CD4-positive, CD25-positive, alpha-beta regulatory T cell (primary cell): ENCODE measurements around the gene ASB13. TPM values are rescaled to one million over a fixed set of nuclear protein-coding genes. Genes with fewer than 3 reads are reported as not detected.
"Not testable (repeated sequence)": the region's sequence is repeated elsewhere in the genome, so short reads cannot be mapped to it uniquely, and the experiment has no call there.

Experiments used
- ATAC-seq, 2 donors: fragments of 150-1000 bp; cut with Tn5 transposase; one replicate each; pipeline ENCODE4 v1.10.0; 2021; ENCODE audit warnings: low read depth in 2 of 2, moderate number of reproducible peaks in 2 of 2, moderate library complexity in 1 of 2
- DNase-seq, 3 donors: peaks; one replicate each; pipeline versions ENCODE4 v3.0.0 to v3.0.0-alpha.2; 2012 to 2022; ENCODE audit warnings: mixed read lengths in 1 of 3
- H3K27ac ChIP-seq: one replicate; pipeline ENCODE4 v1.7.0; 2013; ENCODE audit warnings: mild to moderate bottlenecking, low read length; ENCODE audit not compliant: insufficient read depth, poor library complexity, severe bottlenecking
- H3K27me3 ChIP-seq: one replicate; pipeline ENCODE4 v1.7.0; 2013; ENCODE audit warnings: low read length; ENCODE audit not compliant: control insufficient read depth, insufficient read depth
- H3K36me3 ChIP-seq: one replicate; pipeline ENCODE4 v1.7.0; 2013; ENCODE audit warnings: mild to moderate bottlenecking, low read length, moderate library complexity; ENCODE audit not compliant: control insufficient read depth, insufficient read depth
- H3K4me1 ChIP-seq: 2 replicates; pipeline ENCODE4 v1.7.0; 2013; ENCODE audit warnings: mild to moderate bottlenecking, low read length; ENCODE audit not compliant: insufficient read depth, control insufficient read depth, poor library complexity, severe bottlenecking
- H3K4me3 ChIP-seq: one replicate; pipeline ENCODE4 v1.7.0; 2013; ENCODE audit warnings: low read depth, mild to moderate bottlenecking, low read length, moderate library complexity
- H3K9me3 ChIP-seq, 2 experiments: 1 replicate in 1 of 2; 2 replicates in 1 of 2; pipeline ENCODE4 v1.7.0; 2013; ENCODE audit warnings: low read length in 2 of 2, mild to moderate bottlenecking in 1 of 2, moderate library complexity in 1 of 2; ENCODE audit not compliant: control insufficient read depth in 2 of 2
- H3K27ac Mint-ChIP-seq, 3 donors: one replicate each; pipeline ENCODE4 v1.8.0; 2020 to 2022; ENCODE audit warnings: mild to moderate bottlenecking in 3 of 3, mixed read lengths in 3 of 3, moderate library complexity in 2 of 3
- H3K27me3 Mint-ChIP-seq: one replicate; pipeline ENCODE4 v1.8.0; 2022; ENCODE audit warnings: mild to moderate bottlenecking, mixed read lengths
- H3K36me3 Mint-ChIP-seq: one replicate; pipeline ENCODE4 v1.8.0; 2020; ENCODE audit warnings: mixed read lengths
- H3K4me1 Mint-ChIP-seq, 4 donors: one replicate each; pipeline ENCODE4 v1.8.0; 2020 to 2022; ENCODE audit warnings: mixed read lengths in 4 of 4, mild to moderate bottlenecking in 1 of 4
- H3K4me3 Mint-ChIP-seq, 4 donors: one replicate each; pipeline ENCODE4 v1.8.0; 2020 to 2022; ENCODE audit warnings: mild to moderate bottlenecking in 4 of 4, mixed read lengths in 4 of 4, moderate library complexity in 3 of 4
- H3K9me3 Mint-ChIP-seq, 7 donors: one replicate each; pipeline ENCODE4 v1.8.0; 2020 to 2022; ENCODE audit warnings: mixed read lengths in 7 of 7, mild to moderate bottlenecking in 3 of 7, moderate library complexity in 2 of 7
- polyA plus RNA-seq, 4 donors: library from polyadenylated mRNA; unstranded; fragments of 300-500 nt; fragmentation: Illumina TruSeq; gene quantifications; one replicate each; pipeline ENCODE4 v1.2.3, GENCODE V29; 2021
- total RNA-seq: library from RNA; stranded (reverse); gene quantifications from one replicate; pipeline ENCODE4 v1.2.3, GENCODE V29; 2022

The ASB13 gene
- total and polyA plus RNA-seq, 5 donors from 2014 or later, result 2.9 to 16.0 (median 12.6) TPM

- H3K27ac ChIP-seq, result no peak overlapping the region
- no peaks in the 10 kb centered on the region for H3K27me3 ChIP-seq
- DNase-seq (no peak), ATAC-seq (no peak)
- peaks cover 15% of the 10 kb centered on the region for H3K4me1 ChIP-seq
- H3K9me3 ChIP-seq, result no peaks in the 10 kb centered on the region
- Mint-ChIP-seq H3K4me3 (no peak overlapping the region), H3K36me3 (no peaks in the 10 kb centered on the region), H3K9me3 (no peaks in the 10 kb centered on the region), H3K27me3 (peaks cover 7% of the 10 kb centered on the region), H3K27ac (no peak overlapping the region), H3K4me1 (peaks cover 0 to 17% (median 6%) of the 10 kb centered on the region in 4 donors)
- no peaks in the 10 kb centered on the region for H3K36me3 ChIP-seq
- no peak overlapping the region for H3K4me3 ChIP-seq
These were observed 41.7 kb downstream of the ASB13 start for GRCh38 chr10:5624701-5625100.

- H3K27ac ChIP-seq, result no peak overlapping the region
- no peak overlapping the region for H3K4me3 ChIP-seq
- Mint-ChIP-seq H3K36me3 (no peaks in the 10 kb centered on the region), H3K4me3 (no peak overlapping the region), H3K4me1 (peaks cover 0 to 6% (median 0%) of the 10 kb centered on the region in 4 donors), H3K27me3 (no peaks in the 10 kb centered on the region), H3K27ac (no peak overlapping the region), H3K9me3 (no peaks in the 10 kb centered on the region)
- H3K27me3 ChIP-seq, result no peaks in the 10 kb centered on the region
- H3K36me3 ChIP-seq, result no peaks in the 10 kb centered on the region
- ATAC-seq (peak; percentile 88 to 92), DNase-seq (peak; percentile 61 to 81 (median 69))
- no peaks in the 10 kb centered on the region for H3K9me3 ChIP-seq
- H3K4me1 ChIP-seq, result peaks cover 6% of the 10 kb centered on the region
These were observed 43.2 kb downstream of the ASB13 start for GRCh38 chr10:5623081-5623748.

- Histone ChIP-seq H3K9me3 (no peaks in the 10 kb centered on the region), H3K27ac (no peak overlapping the region), H3K4me3 (no peak overlapping the region), H3K27me3 (no peaks in the 10 kb centered on the region), H3K4me1 (peaks cover 6% of the 10 kb centered on the region), H3K36me3 (no peaks in the 10 kb centered on the region)
- Mint-ChIP-seq H3K36me3 (no peaks in the 10 kb centered on the region), H3K4me3 (no peak overlapping the region), H3K27ac (peak overlapping the region; percentile 13 to 56 (median 42)), H3K9me3 (no peaks in the 10 kb centered on the region), H3K4me1 (peaks cover 0 to 6% (median 0%) of the 10 kb centered on the region in 4 donors), H3K27me3 (peaks cover 4% of the 10 kb centered on the region)
- ATAC-seq (no peak), DNase-seq (no peak)
These were observed 44.0 kb downstream of the ASB13 start for GRCh38 chr10:5622186-5622960.

- H3K27ac Mint-ChIP-seq, result peak overlapping the region in 1 of 3 donors; percentile 42
- ATAC-seq, H3K4me3 ChIP-seq: not testable (repeated sequence)
These were observed 45.0 kb downstream of the ASB13 start for GRCh38 chr10:5621371-5621770.

GRCh38 chr10:5620966-5621365, 45.4 kb downstream of the ASB13 start:
- ATAC-seq, result no peak
- H3K4me1 Mint-ChIP-seq, result peaks cover 0 to 6% (median 0%) of the 10 kb centered on the region in 4 donors
- no peaks in the 10 kb centered on the region for H3K9me3 ChIP-seq
- H3K36me3 ChIP-seq, result no peaks in the 10 kb centered on the region
- no peak overlapping the region for H3K4me3 Mint-ChIP-seq
- peaks cover 11% of the 10 kb centered on the region for H3K27me3 Mint-ChIP-seq
- H3K27ac Mint-ChIP-seq, result no peak overlapping the region
- H3K4me1 ChIP-seq, result peaks cover 6% of the 10 kb centered on the region
- H3K27me3 ChIP-seq, result no peaks in the 10 kb centered on the region
- no peak overlapping the region for H3K27ac ChIP-seq
- peaks cover 0 to 2% (median 0%) of the 10 kb centered on the region in 7 donors for H3K9me3 Mint-ChIP-seq
- H3K36me3 Mint-ChIP-seq, result no peaks in the 10 kb centered on the region
- DNase-seq, result no peak
- H3K4me3 ChIP-seq, result no peak overlapping the region

More at GRCh38 chr10:5621371-5621770, 45.0 kb downstream of the ASB13 start:
- not testable (repeated sequence) for H3K9me3 Mint-ChIP-seq, H3K4me1 ChIP-seq, H3K4me1 Mint-ChIP-seq, H3K36me3 Mint-ChIP-seq, H3K9me3 ChIP-seq, DNase-seq, H3K36me3 ChIP-seq, H3K27ac ChIP-seq, H3K27me3 ChIP-seq, H3K4me3 Mint-ChIP-seq
- peaks cover 11% of the 10 kb centered on the region for H3K27me3 Mint-ChIP-seq

GRCh38 chr10:5620223-5620721, 46.1 kb downstream of the ASB13 start:
- peaks cover 11% of the 10 kb centered on the region for H3K27me3 Mint-ChIP-seq
- ATAC-seq (no peak), DNase-seq (no peak)
- H3K27me3 ChIP-seq, result no peaks in the 10 kb centered on the region
- peaks cover 0 to 2% (median 0%) of the 10 kb centered on the region in 7 donors for H3K9me3 Mint-ChIP-seq
- H3K4me3 Mint-ChIP-seq, result no peak overlapping the region
- no peaks in the 10 kb centered on the region for H3K36me3 Mint-ChIP-seq
- no peak overlapping the region for H3K27ac Mint-ChIP-seq
- no peak overlapping the region for H3K27ac ChIP-seq
- no peaks in the 10 kb centered on the region for H3K36me3 ChIP-seq
- H3K4me1 ChIP-seq, result peaks cover 6% of the 10 kb centered on the region
- peaks cover 0 to 6% (median 0%) of the 10 kb centered on the region in 4 donors for H3K4me1 Mint-ChIP-seq
- H3K9me3 ChIP-seq, result no peaks in the 10 kb centered on the region
- no peak overlapping the region for H3K4me3 ChIP-seq

- H3K4me1 ChIP-seq, result peaks cover 6% of the 10 kb centered on the region
- no peak overlapping the region for H3K27ac Mint-ChIP-seq
- no peak overlapping the region for H3K4me3 Mint-ChIP-seq
- no peaks in the 10 kb centered on the region for H3K36me3 Mint-ChIP-seq
- H3K4me1 Mint-ChIP-seq, result peaks cover 0 to 6% (median 0%) of the 10 kb centered on the region in 4 donors
- H3K36me3 ChIP-seq, result no peaks in the 10 kb centered on the region
- peaks cover 11% of the 10 kb centered on the region for H3K27me3 Mint-ChIP-seq
- H3K9me3 ChIP-seq, result no peaks in the 10 kb centered on the region
- H3K4me3 ChIP-seq, result no peak overlapping the region
- H3K27me3 ChIP-seq, result no peaks in the 10 kb centered on the region
- peaks cover 0 to 2% (median 0%) of the 10 kb centered on the region in 7 donors for H3K9me3 Mint-ChIP-seq
- no peak overlapping the region for H3K27ac ChIP-seq
- DNase-seq (no peak), ATAC-seq (no peak)
These were observed 46.8 kb downstream of the ASB13 start for GRCh38 chr10:5619362-5620211.
